HAP-1 (cell line): ENCODE data around the gene OR56A5.
"Not testable (repeated sequence)": the region's sequence is repeated elsewhere in the genome, so short reads cannot be mapped to it uniquely, and the experiment has no call there.

Experiments used
- DNase-seq, 2 experiments: peaks; one replicate each; pipeline ENCODE4 v3.0.0-alpha.2; 2016 to 2020; ENCODE audit warnings: low spot score in 2 of 2
- H3K27me3 ChIP-seq: fragments of 250-450 bp; sonication (Bioruptor Pico); 2 replicates; pipeline ENCODE4 v1.5.1; 2020; ENCODE audit warnings: low read depth, mild to moderate bottlenecking, moderate library complexity
- H3K36me3 ChIP-seq: fragments of 250-450 bp; sonication (Bioruptor Pico); replicated peaks from 2 replicates; pipeline ENCODE4 v1.5.1; 2020; ENCODE audit warnings: mild to moderate bottlenecking
- H3K4me1 ChIP-seq: fragments of 250-450 bp; sonication (Bioruptor Pico); 2 replicates; pipeline ENCODE4 v1.5.1; 2020; ENCODE audit warnings: mild to moderate bottlenecking
- H3K4me3 ChIP-seq: fragments of 250-450 bp; sonication (Bioruptor Pico); 2 replicates; pipeline ENCODE4 v1.5.1; 2020; ENCODE audit warnings: mild to moderate bottlenecking, moderate library complexity
- H3K9me3 ChIP-seq: fragments of 250-450 bp; sonication (Bioruptor Pico); 2 replicates; pipeline ENCODE4 v1.5.1; 2020; ENCODE audit warnings: mild to moderate bottlenecking, moderate library complexity
- in situ Hi-C: fragments of 300-500 bp; cut with MboI; formaldehyde crosslinking; loops from 3 replicates; pipeline ENCODE4 v1.14.3; 2020; ENCODE audit warnings: low sequenced_read_pairs, inconsistent platforms, mixed read lengths

OR56A5 gene

DNA sequence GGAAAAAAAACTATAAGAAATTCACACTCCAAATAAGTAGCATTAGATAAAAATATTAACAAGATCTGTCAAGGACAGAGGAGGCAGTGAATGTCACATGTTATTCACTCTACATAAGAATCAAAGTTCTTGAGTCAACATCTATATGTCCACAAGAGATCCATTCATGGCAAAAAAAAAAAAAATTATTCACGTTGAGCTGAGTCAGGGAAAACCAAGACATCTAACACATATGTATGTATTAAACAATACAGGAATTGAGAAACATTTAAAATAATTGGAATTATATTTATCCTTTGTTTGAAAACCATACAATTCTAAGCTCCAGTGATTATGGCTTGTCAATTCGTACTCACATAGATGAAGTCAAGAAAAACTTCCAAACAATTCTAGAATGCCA, 1.3 kb downstream of the OR56A5 start:
- in situ Hi-C loops: no loop called here
- H3K36me3 ChIP-seq: no peaks in the 10 kb centered on the region
- H3K9me3 ChIP-seq: no peaks in the 10 kb centered on the region
- no peak for DNase-seq
- H3K4me3 ChIP-seq: no peak overlapping the region
- H3K27me3 ChIP-seq: no peaks in the 10 kb centered on the region
- H3K4me1 ChIP-seq: no peaks in the 10 kb centered on the region

GRCh38 chr11:5960704-5961320, 7.5 kb downstream of the OR56A5 start:
- H3K27me3 ChIP-seq, H3K4me3 ChIP-seq, H3K36me3 ChIP-seq, H3K4me1 ChIP-seq, DNase-seq, H3K9me3 ChIP-seq, in situ Hi-C loops: not testable (repeated sequence)

GRCh38 chr11:5955586-5955985, 12.7 kb downstream of the OR56A5 start:
- Histone ChIP-seq H3K4me1 (no peaks in the 10 kb centered on the region), H3K4me3 (no peak overlapping the region), H3K9me3 (no peaks in the 10 kb centered on the region), H3K36me3 (no peaks in the 10 kb centered on the region), H3K27me3 (no peaks in the 10 kb centered on the region)
- in situ Hi-C loops: no loop called here
- DNase-seq: no peak

- no peak within 1 kb of the TSS for H3K4me3 ChIP-seq
- DNase-seq: no peak
- H3K27me3 ChIP-seq: no peaks in the 10 kb centered on the region
- no peaks in the 10 kb centered on the region for H3K9me3 ChIP-seq
- in situ Hi-C loops: no loop called here
- H3K4me1 ChIP-seq: no peaks in the 10 kb centered on the region
- H3K36me3 ChIP-seq: no peaks in the 10 kb centered on the region
Measured at GRCh38 chr11:5941951-5942350, 26.3 kb downstream of the OR56A5 start, which contains the start of gene OR56A3. OR56A3 (plus strand) TSS chr11:5942251; CDS start chr11:5947347, 5,096 bp downstream.

- in situ Hi-C loops: no loop called here
- no peaks in the 10 kb centered on the region for H3K4me1 ChIP-seq
- DNase-seq: no peak
- H3K4me3 ChIP-seq: no peak overlapping the region
- H3K27me3 ChIP-seq: no peaks in the 10 kb centered on the region
- no peaks in the 10 kb centered on the region for H3K9me3 ChIP-seq
- no peaks in the 10 kb centered on the region for H3K36me3 ChIP-seq
Measured at GRCh38 chr11:5940748-5941147, 27.5 kb downstream of the OR56A5 start.

DNA sequence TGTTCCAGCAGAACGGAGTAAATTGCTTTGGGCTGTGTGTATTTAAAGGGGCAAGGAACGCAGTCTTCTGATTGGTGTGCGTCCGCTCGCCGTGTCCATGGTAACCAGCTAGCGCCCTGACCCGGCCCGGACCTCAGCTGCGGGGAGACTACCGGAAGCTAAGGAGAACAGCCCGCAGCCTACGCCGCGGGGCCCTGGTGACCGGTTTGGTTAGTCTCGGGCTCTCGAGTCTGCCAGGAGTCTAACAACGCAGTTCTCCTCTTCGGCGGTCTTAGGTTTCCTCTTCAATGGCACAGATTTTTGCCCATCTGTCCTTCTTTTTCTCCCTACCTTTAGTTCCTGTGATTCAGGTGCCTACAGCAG, 29.7 kb downstream of the OR56A5 start:
- no peak for DNase-seq
- Histone ChIP-seq H3K4me3 (no peak overlapping the region), H3K4me1 (no peaks in the 10 kb centered on the region), H3K9me3 (no peaks in the 10 kb centered on the region), H3K36me3 (no peaks in the 10 kb centered on the region), H3K27me3 (no peaks in the 10 kb centered on the region)
- in situ Hi-C loops: no loop called here

GRCh38 chr11:5937868-5938602, 30.3 kb downstream of the OR56A5 start:
- no peak for DNase-seq
- no peaks in the 10 kb centered on the region for H3K27me3 ChIP-seq
- in situ Hi-C loops: no loop called here
- H3K36me3 ChIP-seq: no peaks in the 10 kb centered on the region
- no peaks in the 10 kb centered on the region for H3K9me3 ChIP-seq
- no peak overlapping the region for H3K4me3 ChIP-seq
- no peaks in the 10 kb centered on the region for H3K4me1 ChIP-seq

- Histone ChIP-seq H3K9me3 (no peaks in the 10 kb centered on the region), H3K4me3 (no peak overlapping the region), H3K4me1 (no peaks in the 10 kb centered on the region), H3K36me3 (no peaks in the 10 kb centered on the region), H3K27me3 (no peaks in the 10 kb centered on the region)
- DNase-seq: no peak
- in situ Hi-C loops: no loop called here
Measured at GRCh38 chr11:5933116-5933515, 35.2 kb downstream of the OR56A5 start.

- in situ Hi-C loops: no loop called here
- H3K4me3 ChIP-seq: no peak overlapping the region
- no peaks in the 10 kb centered on the region for H3K9me3 ChIP-seq
Measured at GRCh38 chr11:5932671-5933070, 35.6 kb downstream of the OR56A5 start.

DNA sequence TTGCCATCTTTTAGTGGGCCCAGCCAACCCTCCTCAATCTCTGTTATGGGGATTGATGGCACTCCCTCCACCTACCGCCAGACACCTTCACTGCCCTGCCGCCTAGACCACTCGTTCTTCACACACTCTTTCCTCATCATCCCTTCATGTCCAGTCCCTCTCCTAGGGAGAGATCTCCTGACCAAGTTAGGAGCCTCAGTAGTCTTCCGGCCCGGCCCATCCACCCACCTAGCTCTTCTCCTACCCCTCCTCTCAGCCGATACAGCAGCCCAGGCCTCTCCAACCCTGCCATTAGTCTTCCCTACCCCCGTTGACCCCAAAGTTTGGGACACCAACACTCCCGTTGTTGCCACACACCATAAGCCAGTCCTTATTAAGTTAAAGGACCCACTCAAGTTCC, 37.2 kb downstream of the OR56A5 start:
- H3K4me1 ChIP-seq: no peaks in the 10 kb centered on the region
- H3K9me3 ChIP-seq: no peaks in the 10 kb centered on the region
- DNase-seq: no peak
- no peaks in the 10 kb centered on the region for H3K27me3 ChIP-seq
- no peak overlapping the region for H3K4me3 ChIP-seq
- in situ Hi-C loops: no loop called here
- no peaks in the 10 kb centered on the region for H3K36me3 ChIP-seq

More at GRCh38 chr11:5932671-5933070, 35.6 kb downstream of the OR56A5 start:
- Histone ChIP-seq H3K4me1 (no peaks in the 10 kb centered on the region), H3K36me3 (no peaks in the 10 kb centered on the region), H3K27me3 (no peaks in the 10 kb centered on the region)
- no peak for DNase-seq

- no peak overlapping the region for H3K4me3 ChIP-seq
- H3K27me3 ChIP-seq: no peaks in the 10 kb centered on the region
- H3K36me3 ChIP-seq: no peaks in the 10 kb centered on the region
- no peak for DNase-seq
- in situ Hi-C loops: no loop called here
- no peaks in the 10 kb centered on the region for H3K4me1 ChIP-seq
- no peaks in the 10 kb centered on the region for H3K9me3 ChIP-seq
Measured at GRCh38 chr11:5930614-5931013, 37.7 kb downstream of the OR56A5 start.

DNA sequence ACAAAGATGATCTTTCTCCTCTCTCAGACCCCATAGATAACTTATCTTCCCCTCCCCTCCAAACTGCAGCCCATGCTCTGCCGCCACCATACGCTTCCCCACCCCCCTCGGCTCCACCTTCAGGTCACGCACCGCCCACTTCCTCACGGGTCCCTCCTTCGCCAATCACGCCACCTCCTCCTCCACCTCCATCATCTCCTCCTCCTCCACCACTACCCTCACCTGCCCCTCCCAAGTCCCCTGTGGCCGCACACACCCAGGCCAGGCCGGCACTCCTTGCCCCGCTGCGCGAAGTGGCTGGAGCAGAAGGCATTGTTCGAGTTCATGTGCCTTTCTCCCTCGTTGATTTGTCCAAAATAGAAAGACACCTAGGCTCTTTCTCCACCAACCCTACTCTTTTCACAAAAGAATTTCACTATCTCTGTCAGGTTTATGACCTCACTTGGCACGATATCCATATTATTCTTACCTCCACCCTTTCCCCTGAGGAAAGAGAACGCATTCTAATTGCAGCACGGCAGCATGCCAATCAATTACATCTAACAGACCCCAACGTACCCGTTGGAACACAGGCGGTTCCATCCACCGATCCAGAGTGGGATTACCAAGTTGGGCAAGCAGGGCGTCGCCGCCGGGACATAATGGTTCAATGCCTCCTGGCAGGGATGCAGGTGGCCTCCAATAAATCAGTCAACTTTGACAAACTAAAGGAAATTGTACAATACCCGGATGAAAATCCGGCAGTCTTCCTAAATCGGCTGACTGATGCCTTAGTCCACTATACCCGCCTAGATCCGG, 38.5 kb downstream of the OR56A5 start:
- H3K9me3 ChIP-seq: no peaks in the 10 kb centered on the region
- H3K4me1 ChIP-seq: no peaks in the 10 kb centered on the region
- no peak for DNase-seq
- H3K4me3 ChIP-seq: no peak overlapping the region
- in situ Hi-C loops: no loop called here
- no peaks in the 10 kb centered on the region for H3K36me3 ChIP-seq
- H3K27me3 ChIP-seq: no peaks in the 10 kb centered on the region

- no peak for DNase-seq
- Histone ChIP-seq H3K4me1 (no peaks in the 10 kb centered on the region), H3K9me3 (no peaks in the 10 kb centered on the region), H3K36me3 (no peaks in the 10 kb centered on the region), H3K4me3 (no peak overlapping the region), H3K27me3 (no peaks in the 10 kb centered on the region)
- in situ Hi-C loops: no loop called here
Measured at GRCh38 chr11:5928811-5929210, 39.5 kb downstream of the OR56A5 start.

DNA sequence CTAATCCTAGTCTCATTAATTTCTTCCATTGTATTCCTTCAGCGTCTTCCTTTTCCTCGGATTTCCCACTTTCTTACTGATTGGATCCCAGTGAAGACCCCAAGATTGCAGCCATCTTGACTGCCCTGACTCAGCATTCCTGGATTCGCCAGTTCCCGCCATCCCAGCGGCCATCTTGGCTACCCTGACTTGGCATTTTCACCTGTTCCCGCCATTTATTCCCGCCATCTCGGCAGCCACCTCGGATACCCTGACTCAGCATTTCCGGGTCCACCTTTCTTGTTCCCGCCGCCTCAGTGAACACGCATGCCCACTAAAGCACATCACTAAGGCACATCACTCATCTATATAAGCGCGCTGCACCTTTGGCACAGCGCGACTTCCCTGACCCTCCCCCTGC, 40.0 kb downstream of the OR56A5 start:
- no peak for DNase-seq
- Histone ChIP-seq H3K36me3 (no peaks in the 10 kb centered on the region), H3K27me3 (no peaks in the 10 kb centered on the region), H3K4me1 (no peaks in the 10 kb centered on the region), H3K4me3 (no peak overlapping the region), H3K9me3 (no peaks in the 10 kb centered on the region)
- in situ Hi-C loops: no loop called here
